PC-3 (cell line): ENCODE measurements around the gene ORMDL1. TPM values are rescaled to one million over a fixed set of nuclear protein-coding genes. Genes with fewer than 3 reads are reported as not detected.

ENCODE experiments used
- ATAC-seq: fragments of 200-7000 bp; cut with Tn5 transposase; 2 replicates; pipeline ENCODE4 v1.9.1; 2020; ENCODE audit warnings: mild to moderate bottlenecking, moderate library complexity
- BruUV-seq: library from RNA; stranded (reverse); fragments of 400-500 nt; replicated peaks from 2 replicates; lab custom pipeline; 2021; lab: Mats Ljungman, UMichigan
- CTCF ChIA-PET: fragments of 300-600 bp; sonication (Branson Sonifier 250); formaldehyde crosslinking; loops from one replicate; lab custom pipeline; 2022; ENCODE audit warnings: antibody characterized with exemption; lab: Charles Lee
- POLR2A ChIA-PET: fragments of 300-600 bp; sonication (Branson Sonifier 250); formaldehyde crosslinking; loops from one replicate; lab custom pipeline; 2022; ENCODE audit warnings: antibody characterized with exemption; ENCODE audit not compliant: unreplicated experiment; lab: Charles Lee
- DNase-seq: peaks from one replicate; pipeline ENCODE4 v3.0.0-alpha.2; 2015
- H2AFZ ChIP-seq: fragments of 300-600 bp; sonication (generic); 2 replicates; pipeline ENCODE4 v1.6.0; 2016; ENCODE audit warnings: antibody characterized with exemption, low read length
- H3F3A ChIP-seq: fragments of 300-600 bp; sonication (generic); one replicate; pipeline ENCODE4 v1.6.0; 2017; ENCODE audit warnings: antibody characterized with exemption, low read length, control low read depth, mild to moderate bottlenecking; ENCODE audit not compliant: unreplicated experiment
- H3K27ac ChIP-seq: fragments of 300-600 bp; sonication (generic); 2 replicates; pipeline ENCODE4 v1.5.1; 2016; ENCODE audit warnings: mild to moderate bottlenecking, low read length
- H3K27me3 ChIP-seq: fragments of 300-600 bp; sonication (generic); 2 replicates; pipeline ENCODE4 v1.6.1; 2016; ENCODE audit warnings: low read length, mixed read lengths
- H3K36me3 ChIP-seq: fragments of 300-600 bp; sonication (generic); 2 replicates; pipeline ENCODE4 v1.6.1; 2016; ENCODE audit warnings: low read depth, mixed run types, low read length, mixed read lengths
- H3K4me1 ChIP-seq: fragments of 300-600 bp; sonication (generic); 2 replicates; pipeline ENCODE4 v1.5.1; 2016; ENCODE audit warnings: low read length; ENCODE audit not compliant: insufficient read depth
- H3K4me2 ChIP-seq: fragments of 300-600 bp; sonication (generic); 2 replicates; pipeline ENCODE4 v1.6.0; 2016; ENCODE audit warnings: low read length
- H3K4me3 ChIP-seq: fragments of 300-600 bp; sonication (generic); 2 replicates; pipeline ENCODE4 v1.5.1; 2016; ENCODE audit warnings: mild to moderate bottlenecking, low read length, mixed read lengths
- H3K79me2 ChIP-seq: fragments of 300-600 bp; sonication (generic); 2 replicates; pipeline ENCODE4 v1.6.1; 2017; ENCODE audit warnings: low read length, mixed read lengths
- H3K9ac ChIP-seq: fragments of 300-600 bp; sonication (generic); 2 replicates; pipeline ENCODE4 v1.6.0; 2016; ENCODE audit warnings: mild to moderate bottlenecking, low read length
- H3K9me2 ChIP-seq: fragments of 300-600 bp; sonication (generic); replicated peaks from 2 replicates; pipeline ENCODE4 v1.6.1; 2016; ENCODE audit warnings: mixed run types, low read length, mixed read lengths
- H3K9me3 ChIP-seq: fragments of 300-600 bp; sonication (generic); 2 replicates; pipeline ENCODE4 v1.6.1; 2016; ENCODE audit warnings: low read length, mixed read lengths
- H4K20me1 ChIP-seq: fragments of 300-600 bp; sonication (generic); 2 replicates; pipeline ENCODE4 v1.6.1; 2016; ENCODE audit warnings: low read length, mixed read lengths
- EZH2 ChIP-seq: fragments of 300-600 bp; sonication (generic); IDR thresholded peaks from one replicate; pipeline ENCODE4 v1.6.1; 2017; ENCODE audit warnings: antibody characterized with exemption, mild to moderate bottlenecking, low read length; ENCODE audit not compliant: unreplicated experiment
- EZH2phosphoT487 ChIP-seq: fragments of 300-600 bp; sonication (generic); IDR thresholded peaks from 2 replicates; pipeline ENCODE4 v1.6.1; 2018; ENCODE audit warnings: mild to moderate bottlenecking, antibody characterized with exemption, low read length, borderline replicate concordance
- intact Hi-C: fragments of 100-400 bp; cut with micrococcal nuclease; formaldehyde crosslinking; loops from 2 replicates; pipeline ENCODE4 v1.9.0; 2023
- total RNA-seq: library from RNA; depleted of rRNA; stranded (reverse); fragments of >200 nt; gene quantifications from 2 replicates; pipeline ENCODE4 v1.2.3, GENCODE V29; 2014
- TF ChIP-seq, protein P1 (sequence below): fragments of 300-600 bp; sonication (generic); conservative IDR thresholded peaks from 2 replicates; pipeline ENCODE4 v1.5.1; 2017; ENCODE audit warnings: antibody characterized with exemption, low read depth, mild to moderate bottlenecking, low read length

The ORMDL1 gene
- total RNA-seq, 1 experiment from 2014 or later, result 64.5 TPM

DNA sequence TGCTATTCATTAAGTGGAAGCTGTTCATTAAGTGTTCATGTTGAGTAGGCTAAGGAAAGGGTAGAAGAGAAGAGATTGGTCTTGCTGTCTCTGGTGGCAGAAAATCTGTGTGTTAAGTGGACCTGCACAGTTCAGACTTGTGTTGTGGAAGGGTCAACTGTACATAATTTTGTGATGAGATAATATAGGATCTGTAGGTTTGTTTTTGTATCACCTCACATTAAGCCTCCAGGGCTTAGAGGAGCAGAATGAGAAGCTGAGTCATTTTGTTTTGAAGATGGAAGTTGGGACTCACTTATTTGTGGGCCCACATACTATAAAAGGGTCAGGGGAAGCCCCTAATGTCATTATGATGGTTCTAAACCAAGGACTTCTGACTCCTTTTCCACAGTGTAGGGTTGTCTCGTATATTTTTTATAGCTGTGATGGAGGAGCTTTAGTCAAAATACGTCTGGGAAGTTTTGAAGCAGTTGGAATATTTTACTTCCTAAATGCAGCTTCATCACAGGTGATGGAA, 18.3 kb upstream of the ORMDL1 start:
- H3K27ac ChIP-seq, result no peak overlapping the region
- TF ChIP-seq, protein P1, sequence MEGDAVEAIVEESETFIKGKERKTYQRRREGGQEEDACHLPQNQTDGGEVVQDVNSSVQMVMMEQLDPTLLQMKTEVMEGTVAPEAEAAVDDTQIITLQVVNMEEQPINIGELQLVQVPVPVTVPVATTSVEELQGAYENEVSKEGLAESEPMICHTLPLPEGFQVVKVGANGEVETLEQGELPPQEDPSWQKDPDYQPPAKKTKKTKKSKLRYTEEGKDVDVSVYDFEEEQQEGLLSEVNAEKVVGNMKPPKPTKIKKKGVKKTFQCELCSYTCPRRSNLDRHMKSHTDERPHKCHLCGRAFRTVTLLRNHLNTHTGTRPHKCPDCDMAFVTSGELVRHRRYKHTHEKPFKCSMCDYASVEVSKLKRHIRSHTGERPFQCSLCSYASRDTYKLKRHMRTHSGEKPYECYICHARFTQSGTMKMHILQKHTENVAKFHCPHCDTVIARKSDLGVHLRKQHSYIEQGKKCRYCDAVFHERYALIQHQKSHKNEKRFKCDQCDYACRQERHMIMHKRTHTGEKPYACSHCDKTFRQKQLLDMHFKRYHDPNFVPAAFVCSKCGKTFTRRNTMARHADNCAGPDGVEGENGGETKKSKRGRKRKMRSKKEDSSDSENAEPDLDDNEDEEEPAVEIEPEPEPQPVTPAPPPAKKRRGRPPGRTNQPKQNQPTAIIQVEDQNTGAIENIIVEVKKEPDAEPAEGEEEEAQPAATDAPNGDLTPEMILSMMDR, result no peak
- TF ChIP-seq EZH2 (no peak), EZH2phosphoT487 (no peak)
- peaks cover 9% of the 10 kb centered on the region for H3K4me1 ChIP-seq
- no peaks in the 10 kb centered on the region for H3K27me3 ChIP-seq
- no peak overlapping the region for H3K4me2 ChIP-seq
- intact Hi-C loops, result no loop called here
- no TSS peak for BruUV-seq
- no peaks in the 10 kb centered on the region for H3K79me2 ChIP-seq
- no peaks in the 10 kb centered on the region for H3K9me2 ChIP-seq
- no peak overlapping the region for H3K9ac ChIP-seq
- ATAC-seq (no peak), DNase-seq (no peak)
- POLR2A ChIA-PET, result no interaction called here
- no peak overlapping the region for H2AFZ ChIP-seq
- CTCF ChIA-PET, result no interaction called here
- H4K20me1 ChIP-seq, result no peaks in the 10 kb centered on the region
- no peaks in the 10 kb centered on the region for H3K9me3 ChIP-seq
- no peaks in the 10 kb centered on the region for H3F3A ChIP-seq
- H3K36me3 ChIP-seq, result peaks cover 15% of the 10 kb centered on the region
- no peak overlapping the region for H3K4me3 ChIP-seq

DNA sequence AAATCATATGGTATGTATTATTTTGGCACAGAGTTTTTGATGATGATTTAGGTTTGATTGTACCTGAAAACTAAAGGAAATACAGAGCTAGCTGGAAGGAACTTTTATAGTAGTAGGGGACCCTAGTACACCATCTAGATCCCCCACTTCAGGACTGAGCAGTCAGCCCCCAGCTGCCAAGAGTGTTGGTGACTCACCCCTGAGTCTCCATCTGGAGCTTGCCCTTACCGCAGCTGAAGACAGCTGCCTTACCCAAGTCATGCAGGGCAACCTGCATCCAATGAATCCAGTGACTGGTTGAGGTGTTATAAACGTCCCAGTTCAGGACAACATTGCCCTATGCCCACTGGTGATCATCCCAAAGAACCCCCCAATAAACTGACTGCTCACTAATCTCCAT, 15.4 kb upstream of the ORMDL1 start:
- peaks cover 24% of the 10 kb centered on the region for H3K36me3 ChIP-seq
- no peaks in the 10 kb centered on the region for H3K9me3 ChIP-seq
- H3F3A ChIP-seq, result no peaks in the 10 kb centered on the region
- no peaks in the 10 kb centered on the region for H4K20me1 ChIP-seq
- no peak overlapping the region for H2AFZ ChIP-seq
- 0 out of 2 replicates have a peak overlapping the region, but pooled peaks have one; percentile 5 for H3K4me2 ChIP-seq
- no peaks in the 10 kb centered on the region for H3K27me3 ChIP-seq
- H3K4me1 ChIP-seq, result peaks cover 9% of the 10 kb centered on the region
- no peak overlapping the region for H3K9ac ChIP-seq
- DNase-seq (peak; percentile 59), ATAC-seq (peak; percentile 92)
- no peak overlapping the region for H3K4me3 ChIP-seq
- POLR2A ChIA-PET, result interaction anchor here (0.6 kb wide), 1 partner anchor 243 kb away, joined by 3 read pairs; no protein-coding TSS in a partner anchor
- intact Hi-C loops, result loop anchor here (5.0 kb wide), 1 partner anchor 223 kb away; no protein-coding TSS in a partner anchor
- no peaks in the 10 kb centered on the region for H3K79me2 ChIP-seq
- no peaks in the 10 kb centered on the region for H3K9me2 ChIP-seq
- H3K27ac ChIP-seq, result no peak overlapping the region
- CTCF ChIA-PET, result interaction anchor here (0.6 to 0.7 kb wide), 2 partner anchors 9 to 275 kb away, joined by 3 read pairs; no protein-coding TSS in a partner anchor
- no TSS peak for BruUV-seq
- TF ChIP-seq, protein P1, result no peak
- TF ChIP-seq EZH2 (no peak), EZH2phosphoT487 (no peak)

DNA sequence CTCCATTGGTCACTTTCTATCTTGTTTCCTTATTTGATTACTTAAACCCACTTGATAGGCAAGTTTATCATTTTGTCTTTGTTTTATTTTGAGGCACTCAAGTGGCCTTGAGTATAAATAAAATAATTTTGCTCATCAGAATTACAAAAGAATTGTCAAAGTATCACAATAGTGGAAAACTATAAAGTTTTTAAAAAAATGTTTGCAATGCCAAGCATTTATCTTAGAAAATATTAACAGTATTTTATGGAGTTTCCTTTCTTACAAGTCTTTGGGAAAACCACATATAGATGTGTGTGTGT, 14.8 kb upstream of the ORMDL1 start:
- ChIA-PET CTCF (interaction anchor here (0.5 to 1.2 kb wide), 10 partner anchors 10 to 479 kb away, joined by 3 to 14 read pairs (median 5); partner anchors contain the start of gene ASNSD1), POLR2A (no interaction called here)
- H3K36me3 ChIP-seq, result peaks cover 25% of the 10 kb centered on the region
- H3K9me3 ChIP-seq, result no peaks in the 10 kb centered on the region
- H3K27ac ChIP-seq, result no peak overlapping the region
- no peak for ATAC-seq
- BruUV-seq, result no TSS peak
- H3K27me3 ChIP-seq, result no peaks in the 10 kb centered on the region
- no peaks in the 10 kb centered on the region for H4K20me1 ChIP-seq
- no peak for DNase-seq
- H3K9ac ChIP-seq, result no peak overlapping the region
- no peaks in the 10 kb centered on the region for H3K9me2 ChIP-seq
- H3F3A ChIP-seq, result no peaks in the 10 kb centered on the region
- no peaks in the 10 kb centered on the region for H3K79me2 ChIP-seq
- H2AFZ ChIP-seq, result no peak overlapping the region
- intact Hi-C loops, result loop anchor here (5.0 kb wide), 1 partner anchor 223 kb away; no protein-coding TSS in a partner anchor
- TF ChIP-seq EZH2, result no peak
- no peak for TF ChIP-seq EZH2phosphoT487
- TF ChIP-seq, protein P1, result no peak
- peaks cover 9% of the 10 kb centered on the region for H3K4me1 ChIP-seq
- H3K4me3 ChIP-seq, result no peak overlapping the region
- H3K4me2 ChIP-seq, result no peak overlapping the region
